NCI-H510A treated with DMSO at 0.1 percent for 48 hours (cell line): ENCODE measurements around the gene DIO2.

Experiments used
- DNase-seq: peaks from one replicate; lab custom pipeline; 2025; lab: John Stamatoyannopoulos, UW

DIO2 gene

DNA sequence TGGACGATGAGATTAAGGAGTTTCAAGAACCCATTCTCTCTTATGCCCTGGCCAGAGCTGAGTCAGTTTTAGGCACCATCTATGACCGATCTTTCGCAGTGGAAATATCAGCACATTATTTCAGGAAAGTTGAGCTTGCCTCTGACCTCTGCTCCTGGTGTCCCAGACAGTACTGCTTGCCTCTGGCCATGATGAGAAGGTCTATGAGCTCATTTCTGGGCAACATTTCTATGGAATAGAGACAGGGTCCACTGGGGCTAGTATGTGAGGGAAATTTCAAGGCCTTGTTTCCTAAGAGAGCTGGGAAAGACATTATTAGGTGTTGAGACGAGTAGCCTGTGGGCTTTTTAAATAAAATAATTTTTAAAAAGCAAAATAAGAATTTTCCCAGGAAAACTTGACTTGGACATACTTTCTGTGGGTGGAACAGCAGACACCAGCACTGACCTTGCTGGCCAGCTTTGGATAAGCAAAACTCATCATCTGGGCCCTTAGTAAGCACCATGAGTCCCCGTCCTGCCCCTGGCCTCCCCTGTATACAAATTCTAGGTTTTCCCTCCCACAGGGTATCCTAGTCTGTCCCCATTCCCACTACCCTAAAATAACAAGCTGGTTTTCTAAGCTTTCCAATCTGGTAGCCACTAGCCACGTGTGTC lies 43.4 kb downstream of the DIO2 start:
- DNase-seq = no peak

DNA sequence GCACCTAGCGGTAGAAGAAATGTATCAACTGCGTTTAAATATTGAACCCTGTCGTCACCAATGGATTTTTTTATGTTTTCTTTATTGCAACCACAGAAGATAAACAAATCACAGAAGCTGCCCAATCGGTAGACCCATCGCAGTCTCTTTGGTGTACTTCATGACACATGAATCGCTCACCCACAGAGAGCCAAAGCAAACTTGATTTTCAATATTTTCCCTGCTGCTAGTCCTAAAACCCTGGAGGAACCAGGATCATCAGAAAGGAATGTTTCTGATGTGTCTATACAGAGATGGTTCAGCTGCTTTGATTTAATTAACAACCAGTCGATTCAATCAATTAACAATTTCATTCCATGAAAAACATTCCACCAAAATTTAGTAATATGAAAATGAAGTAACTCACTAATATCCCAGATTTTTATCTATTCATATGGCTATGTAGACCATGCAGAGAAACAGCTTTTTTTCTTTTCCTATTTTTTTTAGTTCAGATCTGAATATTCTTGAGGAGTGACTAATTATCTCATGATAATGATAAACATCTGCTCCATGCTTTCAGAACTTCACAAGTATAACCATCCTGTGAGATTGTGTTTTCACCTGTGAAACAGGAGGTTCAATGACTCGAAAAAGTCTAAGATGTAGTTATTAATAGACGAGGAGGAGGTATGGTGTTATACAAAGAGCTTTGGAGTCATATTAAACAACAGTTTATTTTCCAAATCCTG lies 46.1 kb downstream of the DIO2 start:
- DNase-seq = no peak

DNA sequence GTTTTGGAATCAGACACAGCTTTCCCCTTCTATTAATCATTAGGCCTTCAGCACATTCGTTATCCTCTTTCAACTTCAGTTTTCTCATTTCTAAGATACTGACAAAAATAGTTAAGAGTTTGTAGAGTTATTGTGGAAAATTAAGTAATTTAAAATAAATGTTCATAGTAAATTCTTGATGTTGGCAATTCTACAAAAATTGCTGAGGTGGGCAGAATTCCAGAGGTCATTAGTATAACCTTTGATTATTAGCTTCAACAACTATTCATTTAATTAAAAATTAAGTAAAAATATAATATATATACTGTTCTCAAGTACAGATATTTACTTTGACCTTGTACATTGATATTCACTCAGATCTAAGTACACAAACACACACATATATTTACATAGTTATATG lies 58.5 kb downstream of the DIO2 start:
- no peak for DNase-seq

DNA sequence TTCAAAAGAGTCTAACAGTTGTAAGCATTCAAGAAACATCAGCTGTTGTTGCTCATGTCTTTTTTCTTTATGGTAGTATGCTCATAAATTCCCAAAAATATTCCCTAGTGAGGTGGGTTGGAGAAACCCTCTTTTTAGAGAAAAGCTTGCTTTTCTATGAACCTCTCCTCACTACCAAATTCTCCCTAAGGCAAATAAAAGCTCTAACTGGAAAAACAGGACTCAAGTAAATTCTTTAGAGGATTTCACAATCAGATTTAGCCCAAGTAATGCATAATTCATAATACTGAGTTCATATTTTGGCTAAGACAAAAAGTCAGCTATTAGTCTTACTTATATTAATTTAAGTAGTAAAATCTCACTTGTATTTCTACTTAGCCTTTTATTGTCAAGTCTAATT lies 59.1 kb downstream of the DIO2 start:
- no peak for DNase-seq

DNA sequence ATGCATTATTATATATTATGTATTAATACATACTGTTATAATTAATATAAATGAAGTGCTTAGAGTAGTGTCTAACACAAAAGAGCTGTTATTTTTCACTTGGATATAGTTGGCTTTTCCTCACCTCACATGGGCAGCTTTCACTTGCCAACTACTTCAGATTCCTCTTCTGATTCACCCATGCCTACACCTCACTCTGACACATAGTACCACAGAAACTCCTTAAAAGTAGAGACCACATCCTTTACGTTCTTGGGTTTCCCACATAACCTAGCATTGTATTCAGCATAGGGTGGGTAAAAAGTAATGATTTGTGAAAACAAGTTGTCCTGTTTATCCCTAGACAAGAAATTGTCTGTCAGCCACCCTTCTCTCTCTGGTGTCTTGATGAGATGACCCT lies 61.0 kb downstream of the DIO2 start:
- DNase-seq = no peak
